K562 (cell line): ENCODE measurements around the gene PEX5.

Experiments used
- ATF7 ChIP-seq: fragments of 450-650 bp; IDR thresholded peaks from 2 replicates; pipeline ENCODE4 v1.7.1; 2014; ENCODE audit warnings: mild to moderate bottlenecking, moderate library complexity
- EZH2 ChIP-seq: IDR thresholded peaks from 2 replicates; pipeline ENCODE4 v1.6.1; 2012; ENCODE audit warnings: low read depth, mild to moderate bottlenecking, inconsistent platforms, low read length, borderline replicate concordance
- FOS ChIP-seq: IDR thresholded peaks from 3 replicates; pipeline ENCODE4 v1.6.1; 2011; ENCODE audit not compliant: insufficient read length; ENCODE audit errors: extremely low read depth
- KAT8 ChIP-seq: fragments of 450-650 bp; IDR thresholded peaks from 2 replicates; pipeline ENCODE4 v1.6.1; 2016; ENCODE audit warnings: low read depth, mild to moderate bottlenecking
- POLR2A ChIP-seq: fragments of 450-650 bp; conservative IDR thresholded peaks from 2 replicates; pipeline ENCODE4 v1.6.1; 2016
- PTRF ChIP-seq: fragments of 450-650 bp; IDR thresholded peaks from 2 replicates; pipeline ENCODE4 v1.6.1; 2016; ENCODE audit warnings: mild to moderate bottlenecking, missing genetic modification characterization, missing compliant biosample characterization
- SMC3 ChIP-seq: conservative IDR thresholded peaks from 2 replicates; pipeline ENCODE4 v1.6.1; 2011; ENCODE audit warnings: low read depth, low read length, improper control_type of control experiment; ENCODE audit not compliant: insufficient read depth
- TFAM ChIP-seq: fragments of 250-450 bp; sonication (Bioruptor Pico); conservative IDR thresholded peaks from 2 replicates; pipeline ENCODE4 v1.5.0; 2021; ENCODE audit warnings: mild to moderate bottlenecking, moderate library complexity
- ZNF780A ChIP-seq: fragments of 250-450 bp; sonication (Bioruptor Pico); IDR thresholded peaks from 2 replicates; pipeline ENCODE4 v1.5.0; 2021; ENCODE audit warnings: mild to moderate bottlenecking
- TF ChIP-seq, protein P1 (sequence below): sonication (generic); formaldehyde crosslinking; IDR thresholded peaks from 2 replicates; pipeline ENCODE4 v1.8.1; 2022; ENCODE audit warnings: missing genetic modification reagents

DNA sequence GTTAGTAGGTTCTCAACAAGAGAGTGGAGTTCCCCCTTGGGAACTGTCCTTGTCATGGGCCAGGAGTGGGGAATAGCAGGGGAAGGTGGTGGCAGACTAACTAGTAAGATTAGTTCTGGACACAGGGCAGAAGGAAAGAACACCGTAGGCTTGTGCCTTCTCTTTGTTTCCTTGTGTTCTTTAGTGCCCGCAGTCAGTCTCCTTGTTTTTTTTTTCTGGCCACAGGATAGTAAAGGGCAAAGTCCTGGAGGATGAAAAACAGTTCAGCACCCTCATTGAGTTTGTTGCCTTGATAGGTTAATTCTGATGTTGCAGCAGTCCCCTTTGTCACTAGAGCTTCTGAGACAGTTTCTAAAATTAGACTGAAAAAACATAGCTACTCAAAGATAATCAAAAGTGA, 8.4 kb downstream of the PEX5 start:
- TF ChIP-seq EZH2 (no peak), ZNF780A (CRISPR knock-in tag) (no peak), PTRF (tag) (no peak), POLR2A (no peak), TFAM (CRISPR knock-in tag) (no peak), KAT8 (no peak), ATF7 (no peak), FOS (no peak), SMC3 (no peak)
- TF ChIP-seq, protein P1, sequence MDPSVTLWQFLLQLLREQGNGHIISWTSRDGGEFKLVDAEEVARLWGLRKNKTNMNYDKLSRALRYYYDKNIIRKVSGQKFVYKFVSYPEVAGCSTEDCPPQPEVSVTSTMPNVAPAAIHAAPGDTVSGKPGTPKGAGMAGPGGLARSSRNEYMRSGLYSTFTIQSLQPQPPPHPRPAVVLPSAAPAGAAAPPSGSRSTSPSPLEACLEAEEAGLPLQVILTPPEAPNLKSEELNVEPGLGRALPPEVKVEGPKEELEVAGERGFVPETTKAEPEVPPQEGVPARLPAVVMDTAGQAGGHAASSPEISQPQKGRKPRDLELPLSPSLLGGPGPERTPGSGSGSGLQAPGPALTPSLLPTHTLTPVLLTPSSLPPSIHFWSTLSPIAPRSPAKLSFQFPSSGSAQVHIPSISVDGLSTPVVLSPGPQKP (CRISPR knock-in tag) = no peak
